Measurements from ENCODE around the gene ZNF579. TPM values are rescaled to one million over a fixed set of nuclear protein-coding genes. Genes with fewer than 3 reads are reported as not detected.

ZNF579 gene
- total and polyA plus RNA-seq, 2 of the 13 experiments (the other 11 are each of a cell fraction or from before 2014, with no cell fraction given): 2.1 to 2.9 TPM

DNA sequence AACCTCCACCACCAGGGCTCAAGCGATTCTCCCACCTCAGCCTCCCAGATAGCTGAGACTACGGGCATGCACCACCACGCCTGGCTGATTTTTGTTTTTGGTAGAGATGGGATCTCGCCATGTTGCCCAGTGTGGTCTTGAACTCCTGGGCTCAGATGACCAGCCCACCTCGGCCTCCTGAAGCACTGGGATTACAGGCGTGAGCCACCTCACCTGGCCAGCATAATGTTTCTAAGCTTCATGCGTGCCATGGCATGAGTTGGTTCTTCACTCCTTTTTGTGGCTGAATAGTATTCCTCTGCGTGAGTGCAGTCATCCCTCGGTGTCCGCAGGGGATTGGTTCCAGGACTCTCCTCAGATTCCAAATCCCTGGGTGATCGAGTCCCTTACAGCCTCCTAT lies 4.2 kb upstream of the ZNF579 start (continued):
- TF ChIP-seq, protein P1, sequence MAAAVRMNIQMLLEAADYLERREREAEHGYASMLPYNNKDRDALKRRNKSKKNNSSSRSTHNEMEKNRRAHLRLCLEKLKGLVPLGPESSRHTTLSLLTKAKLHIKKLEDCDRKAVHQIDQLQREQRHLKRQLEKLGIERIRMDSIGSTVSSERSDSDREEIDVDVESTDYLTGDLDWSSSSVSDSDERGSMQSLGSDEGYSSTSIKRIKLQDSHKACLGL (CRISPR knock-in tag; IDR thresholded peaks at IDR 0.05): no peak
- TF ChIP-seq KDM2A (CRISPR knock-in tag; IDR thresholded peaks at IDR 0.05; ENCODE audit: borderline replicate concordance, low read depth): no peak
- no peak for TF ChIP-seq ZFP37 (CRISPR knock-in tag; IDR thresholded peaks at IDR 0.05; ENCODE audit: borderline replicate concordance)
- no peak for TF ChIP-seq ZNF451 (CRISPR knock-in tag; IDR thresholded peaks at IDR 0.05)
- TF ChIP-seq, protein P2, sequence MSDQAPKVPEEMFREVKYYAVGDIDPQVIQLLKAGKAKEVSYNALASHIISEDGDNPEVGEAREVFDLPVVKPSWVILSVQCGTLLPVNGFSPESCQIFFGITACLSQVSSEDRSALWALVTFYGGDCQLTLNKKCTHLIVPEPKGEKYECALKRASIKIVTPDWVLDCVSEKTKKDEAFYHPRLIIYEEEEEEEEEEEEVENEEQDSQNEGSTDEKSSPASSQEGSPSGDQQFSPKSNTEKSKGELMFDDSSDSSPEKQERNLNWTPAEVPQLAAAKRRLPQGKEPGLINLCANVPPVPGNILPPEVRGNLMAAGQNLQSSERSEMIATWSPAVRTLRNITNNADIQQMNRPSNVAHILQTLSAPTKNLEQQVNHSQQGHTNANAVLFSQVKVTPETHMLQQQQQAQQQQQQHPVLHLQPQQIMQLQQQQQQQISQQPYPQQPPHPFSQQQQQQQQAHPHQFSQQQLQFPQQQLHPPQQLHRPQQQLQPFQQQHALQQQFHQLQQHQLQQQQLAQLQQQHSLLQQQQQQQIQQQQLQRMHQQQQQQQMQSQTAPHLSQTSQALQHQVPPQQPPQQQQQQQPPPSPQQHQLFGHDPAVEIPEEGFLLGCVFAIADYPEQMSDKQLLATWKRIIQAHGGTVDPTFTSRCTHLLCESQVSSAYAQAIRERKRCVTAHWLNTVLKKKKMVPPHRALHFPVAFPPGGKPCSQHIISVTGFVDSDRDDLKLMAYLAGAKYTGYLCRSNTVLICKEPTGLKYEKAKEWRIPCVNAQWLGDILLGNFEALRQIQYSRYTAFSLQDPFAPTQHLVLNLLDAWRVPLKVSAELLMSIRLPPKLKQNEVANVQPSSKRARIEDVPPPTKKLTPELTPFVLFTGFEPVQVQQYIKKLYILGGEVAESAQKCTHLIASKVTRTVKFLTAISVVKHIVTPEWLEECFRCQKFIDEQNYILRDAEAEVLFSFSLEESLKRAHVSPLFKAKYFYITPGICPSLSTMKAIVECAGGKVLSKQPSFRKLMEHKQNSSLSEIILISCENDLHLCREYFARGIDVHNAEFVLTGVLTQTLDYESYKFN (CRISPR knock-in tag; conservative IDR thresholded peaks at IDR 0.05): no peak
- TF ChIP-seq ZMYM3 (CRISPR knock-in tag; IDR thresholded peaks at IDR 0.05): peak; percentile 62; the same call in 1 of the 2 replicates
- no peak for TF ChIP-seq HMGA1 (CRISPR knock-in tag; conservative IDR thresholded peaks at IDR 0.05)
- TF ChIP-seq ZNF788 (CRISPR knock-in tag; IDR thresholded peaks at IDR 0.05; ENCODE audit: borderline replicate concordance): no peak
- TF ChIP-seq, protein P3, sequence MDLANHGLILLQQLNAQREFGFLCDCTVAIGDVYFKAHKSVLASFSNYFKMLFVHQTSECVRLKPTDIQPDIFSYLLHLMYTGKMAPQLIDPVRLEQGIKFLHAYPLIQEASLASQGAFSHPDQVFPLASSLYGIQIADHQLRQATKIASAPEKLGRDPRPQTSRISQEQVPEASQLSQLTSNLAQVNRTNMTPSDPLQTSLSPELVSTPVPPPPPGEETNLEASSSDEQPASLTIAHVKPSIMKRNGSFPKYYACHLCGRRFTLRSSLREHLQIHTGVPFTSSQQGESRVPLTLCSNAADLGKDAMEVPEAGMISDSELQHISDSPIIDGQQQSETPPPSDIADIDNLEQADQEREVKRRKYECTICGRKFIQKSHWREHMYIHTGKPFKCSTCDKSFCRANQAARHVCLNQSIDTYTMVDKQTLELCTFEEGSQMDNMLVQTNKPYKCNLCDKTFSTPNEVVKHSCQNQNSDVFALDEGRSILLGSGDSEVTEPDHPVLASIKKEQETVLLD (CRISPR knock-in tag; IDR thresholded peaks at IDR 0.05; ENCODE audit: low read depth): 0 out of 2 replicates have a peak, but pooled peaks have one; percentile 18
